Mucosa of rectum (tissue), 2 donors: ENCODE data around the gene GPR107.
A peak's percentile ranks its signal among the peaks of the same experiment; 100 is the strongest.

Experiments used
- H3K27ac ChIP-seq, 2 donors: one replicate each; pipeline ENCODE4 v1.7.0; 2013; ENCODE audit warnings: inconsistent platforms in 2 of 2, low read depth in 2 of 2, low read length in 2 of 2
- H3K27me3 ChIP-seq, 2 donors: one replicate each; pipeline ENCODE4 v1.7.0; 2013; ENCODE audit warnings: low read length in 2 of 2; ENCODE audit not compliant: control insufficient read depth in 2 of 2, insufficient read depth in 2 of 2
- H3K36me3 ChIP-seq, 2 donors: one replicate each; pipeline ENCODE4 v1.7.0; 2013; ENCODE audit warnings: low read length in 2 of 2; ENCODE audit not compliant: control insufficient read depth in 2 of 2, insufficient read depth in 2 of 2
- H3K4me1 ChIP-seq, 2 donors: one replicate each; pipeline ENCODE4 v1.7.0; 2013; ENCODE audit warnings: low read length in 2 of 2, mild to moderate bottlenecking in 1 of 2; ENCODE audit not compliant: control insufficient read depth in 2 of 2, insufficient read depth in 2 of 2
- H3K4me3 ChIP-seq, 2 donors: one replicate each; pipeline ENCODE4 v1.7.0; 2013; ENCODE audit warnings: low read length in 2 of 2
- H3K9ac ChIP-seq, 2 donors: one replicate each; pipeline ENCODE4 v1.7.0; 2013; ENCODE audit warnings: low read length in 2 of 2, low read depth in 1 of 2, mild to moderate bottlenecking in 1 of 2
- H3K9me3 ChIP-seq, 2 donors: one replicate each; pipeline ENCODE4 v1.7.0; 2013; ENCODE audit warnings: low read length in 2 of 2; ENCODE audit not compliant: control insufficient read depth in 2 of 2
- donor health status: healthy.
- donor health status: Normal muscosa, but diverticular disease.

Gene GPR107

DNA sequence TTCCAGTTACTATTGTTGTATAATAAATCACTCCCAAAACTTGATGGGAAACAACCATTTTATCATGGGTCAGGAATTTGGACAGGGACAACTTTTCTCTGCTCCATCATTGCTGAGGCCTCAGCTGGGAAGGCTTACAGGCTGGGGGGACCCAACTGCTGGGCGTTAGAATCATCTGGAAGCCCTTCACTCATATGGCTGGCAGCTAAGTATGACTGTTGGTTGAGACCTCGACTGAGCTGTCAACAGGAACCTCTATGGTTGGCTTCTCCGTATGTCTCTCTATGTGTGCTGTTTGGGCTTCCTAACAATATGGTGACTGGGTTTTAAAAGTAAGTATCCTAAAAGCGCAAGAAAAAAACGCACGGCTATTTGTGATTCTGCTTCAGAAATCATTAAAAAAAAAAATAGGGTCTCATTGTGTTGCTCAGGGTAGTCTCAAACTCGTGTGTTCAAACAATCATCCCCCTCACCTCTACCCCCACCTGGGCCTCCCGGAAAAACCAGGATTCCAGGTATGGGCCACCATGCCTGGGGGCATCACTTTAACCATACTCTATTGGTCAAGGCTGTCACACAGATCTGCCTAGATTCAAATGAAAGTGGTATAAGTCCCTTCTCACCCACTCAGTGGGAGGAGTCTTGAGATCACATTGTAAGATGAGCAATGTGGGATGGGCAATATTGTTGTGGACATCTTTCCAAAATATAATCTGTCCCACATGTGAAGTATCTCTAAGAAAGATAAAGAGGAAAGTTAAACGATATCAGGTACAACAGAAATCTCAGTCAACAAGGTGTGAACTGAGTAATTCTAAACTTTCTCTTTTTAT lies 26.0 kb upstream of the GPR107 start:
- no peaks in the 10 kb centered on the region for H3K36me3 ChIP-seq
- H3K9ac ChIP-seq, result no peak overlapping the region
- no peak overlapping the region for H3K4me3 ChIP-seq
- peaks cover 19 to 26% of the 10 kb centered on the region in 2 donors for H3K4me1 ChIP-seq
- peak overlapping the region in 1 of 2 donors; percentile 17 for H3K27ac ChIP-seq
- no peaks in the 10 kb centered on the region for H3K27me3 ChIP-seq
- no peaks in the 10 kb centered on the region for H3K9me3 ChIP-seq

DNA sequence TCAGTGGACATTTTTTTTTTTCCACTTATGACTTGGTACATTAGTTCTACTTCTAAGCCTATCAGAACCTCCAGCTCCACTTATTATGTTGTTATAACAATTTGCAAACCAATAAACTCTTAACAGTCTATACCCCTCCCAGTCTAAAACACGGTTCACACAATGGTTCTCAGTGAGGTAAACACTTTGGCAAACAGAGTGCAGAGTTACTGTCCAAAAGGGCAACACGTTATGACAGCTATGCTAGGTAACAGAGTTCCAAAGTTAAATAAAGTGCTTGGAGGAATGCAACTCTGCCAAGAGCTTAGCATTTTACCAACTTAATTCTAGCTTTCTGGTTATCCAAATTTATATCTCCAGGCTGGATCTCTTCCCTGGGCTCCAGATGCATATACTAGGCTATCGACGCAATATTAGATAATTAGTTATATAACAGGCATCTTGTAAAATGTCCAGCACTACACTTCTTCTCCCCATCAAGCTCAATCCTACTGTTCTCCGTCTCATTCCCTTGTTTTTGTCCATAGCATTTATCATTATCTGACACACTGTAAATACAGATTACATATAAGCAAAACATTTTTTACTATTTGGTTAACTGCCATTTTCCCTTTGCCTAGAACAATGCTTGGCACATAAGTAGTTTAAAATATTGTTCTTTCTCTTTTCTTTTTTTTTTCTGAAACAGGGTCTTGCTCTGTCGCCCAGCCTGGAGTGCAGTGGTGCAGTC lies 25.0 kb upstream of the GPR107 start:
- no peak overlapping the region for H3K9ac ChIP-seq
- no peaks in the 10 kb centered on the region for H3K9me3 ChIP-seq
- H3K27ac ChIP-seq, result no peak overlapping the region
- H3K4me1 ChIP-seq, result peaks cover 19 to 22% of the 10 kb centered on the region in 2 donors
- no peaks in the 10 kb centered on the region for H3K27me3 ChIP-seq
- no peaks in the 10 kb centered on the region for H3K36me3 ChIP-seq
- H3K4me3 ChIP-seq, result peak overlapping the region in 1 of 2 donors; percentile 23

DNA sequence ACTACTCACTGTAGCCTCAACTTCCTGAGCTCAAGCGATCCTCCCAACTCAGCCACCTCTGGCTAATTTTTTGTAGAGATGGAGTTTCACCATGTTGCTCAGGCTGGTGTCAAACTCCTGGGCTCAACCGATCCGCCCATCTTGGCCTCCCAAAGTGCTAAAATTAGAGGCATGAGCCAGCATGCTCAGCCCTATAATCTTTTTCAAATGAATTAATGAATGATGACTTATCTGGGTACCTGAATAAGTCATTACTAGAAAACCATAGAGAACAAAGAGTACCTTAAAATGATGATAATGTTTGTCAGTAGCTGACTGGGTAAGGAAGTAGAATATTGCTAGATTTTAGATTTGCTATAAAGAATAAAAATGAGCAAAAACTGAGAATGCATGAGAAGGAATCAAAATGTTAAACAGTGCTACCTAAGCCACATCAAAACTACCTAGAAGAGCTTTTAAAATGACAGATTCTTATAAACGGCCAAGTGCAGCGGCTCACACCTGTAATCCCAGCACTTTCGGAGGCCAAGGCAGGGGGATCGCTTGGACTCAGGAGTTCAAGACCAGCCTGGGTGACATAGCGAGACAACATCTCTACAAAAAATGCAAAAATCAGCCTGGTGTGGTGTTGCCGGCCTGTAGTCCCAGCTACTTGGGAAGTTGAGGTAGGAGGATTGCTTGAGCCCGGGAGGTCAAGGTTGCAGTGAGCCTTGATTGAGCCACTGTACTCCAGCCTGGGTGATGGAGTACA lies 24.3 kb upstream of the GPR107 start:
- Histone ChIP-seq H3K27ac (no peak overlapping the region), H3K4me3 (no peak overlapping the region)

DNA sequence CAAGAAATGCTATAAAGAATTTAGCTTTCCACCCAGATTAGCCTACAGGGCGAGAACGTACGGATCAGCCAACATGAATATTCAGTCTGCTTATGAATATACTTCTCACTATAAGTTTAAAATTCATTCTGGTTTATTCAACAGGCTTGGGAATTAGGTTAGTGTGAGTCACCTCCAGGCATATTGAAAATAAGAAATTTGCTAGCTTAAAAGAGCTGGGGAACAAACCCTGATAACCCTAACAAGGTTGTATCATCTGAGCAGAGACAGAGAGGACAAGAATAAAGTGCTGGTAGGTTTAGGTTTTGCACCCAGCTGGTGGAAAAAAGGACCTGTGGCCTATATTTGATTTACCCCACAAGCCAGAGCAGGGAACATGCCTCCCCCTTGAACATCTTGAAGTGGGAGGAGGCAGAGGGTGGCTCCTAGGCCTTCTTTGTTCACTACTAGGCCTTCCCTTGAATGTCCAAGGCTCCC lies 23.0 kb upstream of the GPR107 start:
- Histone ChIP-seq H3K27ac (peak overlapping the region in 1 of 2 donors; percentile 4), H3K4me1 (peaks cover 19 to 22% of the 10 kb centered on the region in 2 donors), H3K9me3 (no peaks in the 10 kb centered on the region), H3K27me3 (no peaks in the 10 kb centered on the region), H3K4me3 (no peak overlapping the region), H3K9ac (no peak overlapping the region), H3K36me3 (no peaks in the 10 kb centered on the region)

More for the DNA sequence above, 24.3 kb upstream of the GPR107 start:
- Histone ChIP-seq H3K4me1 (peaks cover 19 to 22% of the 10 kb centered on the region in 2 donors), H3K9me3 (no peaks in the 10 kb centered on the region), H3K36me3 (no peaks in the 10 kb centered on the region), H3K27me3 (no peaks in the 10 kb centered on the region), H3K9ac (no peak overlapping the region)

DNA sequence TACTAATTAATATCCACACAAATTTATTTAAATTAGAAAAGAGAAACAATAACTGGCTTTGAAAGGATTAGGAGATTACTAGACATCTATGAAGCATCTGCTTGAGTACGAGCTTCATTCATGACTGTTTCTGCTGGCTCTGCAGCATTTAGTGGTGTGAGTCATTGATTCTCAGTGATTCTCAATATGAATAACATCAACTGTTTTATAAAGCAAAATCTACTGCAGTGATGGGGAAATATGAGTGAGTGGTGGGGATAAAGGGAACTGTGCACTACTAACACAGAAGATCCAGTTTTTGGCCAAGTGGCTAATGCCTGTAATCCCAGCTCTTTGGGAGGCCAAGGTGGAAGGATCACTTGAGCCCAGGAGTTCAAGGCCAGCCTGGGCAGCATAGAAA lies 19.1 kb upstream of the GPR107 start:
- H3K27ac ChIP-seq, result no peak overlapping the region

DNA sequence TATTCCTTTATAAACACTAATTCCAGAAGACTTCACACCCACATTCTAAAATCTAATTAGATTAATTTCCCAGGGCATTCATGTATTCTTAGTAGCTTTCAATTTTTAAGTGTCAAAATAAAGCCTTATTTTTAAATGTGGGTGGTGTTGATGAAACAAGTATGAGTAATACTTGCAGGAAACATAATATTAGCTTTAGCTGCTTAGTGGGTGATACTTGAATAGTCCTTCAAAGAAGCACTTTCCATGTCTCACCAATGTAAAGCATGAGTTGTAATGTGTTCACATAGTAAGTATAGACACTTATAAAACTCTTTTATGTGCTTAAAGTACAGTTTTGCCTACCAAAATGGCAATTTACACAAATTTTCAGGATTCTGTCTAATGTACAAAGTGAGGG lies 17.6 kb upstream of the GPR107 start:
- Histone ChIP-seq H3K9ac (no peak overlapping the region), H3K36me3 (no peaks in the 10 kb centered on the region), H3K27ac (no peak overlapping the region), H3K9me3 (no peaks in the 10 kb centered on the region), H3K4me1 (peaks cover 0 to 5% of the 10 kb centered on the region in 2 donors), H3K27me3 (no peaks in the 10 kb centered on the region), H3K4me3 (no peak overlapping the region)

More for the DNA sequence above, 19.1 kb upstream of the GPR107 start:
- H3K4me1 ChIP-seq, result peaks cover 2 to 10% of the 10 kb centered on the region in 2 donors
- H3K4me3 ChIP-seq, result no peak overlapping the region
- no peak overlapping the region for H3K9ac ChIP-seq
- no peaks in the 10 kb centered on the region for H3K36me3 ChIP-seq
- no peaks in the 10 kb centered on the region for H3K9me3 ChIP-seq
- no peaks in the 10 kb centered on the region for H3K27me3 ChIP-seq

DNA sequence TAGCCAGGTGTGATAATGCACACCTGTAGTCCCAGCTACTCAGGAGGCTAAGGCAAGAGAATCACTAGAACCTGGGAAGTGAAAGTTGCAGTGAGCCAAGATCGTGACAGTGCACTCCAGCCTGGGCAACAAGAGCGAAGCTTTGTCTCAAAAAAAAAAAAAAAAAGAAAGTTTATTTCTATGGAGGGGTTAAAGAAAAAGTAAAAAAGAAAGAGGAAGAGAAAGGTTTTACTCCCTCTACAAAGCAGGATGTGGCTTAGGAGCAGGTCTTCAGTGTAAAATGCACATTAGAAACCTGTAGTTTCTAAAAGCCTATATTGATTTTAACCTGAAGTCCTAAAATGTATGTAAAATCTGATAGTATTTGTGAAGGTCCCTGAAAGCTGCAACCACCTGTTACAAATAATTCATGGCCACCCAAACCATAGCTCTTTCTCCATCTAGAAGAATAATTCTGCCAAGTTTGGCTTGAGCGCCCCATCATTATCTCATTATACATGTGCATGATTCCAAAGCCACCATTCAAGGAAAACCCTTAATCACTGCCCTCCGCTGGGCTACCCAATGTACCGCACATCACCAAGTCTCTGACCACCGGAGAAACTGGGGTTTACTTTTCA lies 14.1 kb upstream of the GPR107 start:
- peak overlapping the region; percentile 41 to 52 for H3K27ac ChIP-seq
- H3K4me3 ChIP-seq, result peak overlapping the region; percentile 14 to 27
- no peaks in the 10 kb centered on the region for H3K36me3 ChIP-seq
- peaks cover 8 to 20% of the 10 kb centered on the region in 2 donors for H3K4me1 ChIP-seq
- no peaks in the 10 kb centered on the region for H3K9me3 ChIP-seq
- no peaks in the 10 kb centered on the region for H3K27me3 ChIP-seq
- peak overlapping the region in 1 of 2 donors; percentile 5 for H3K9ac ChIP-seq

DNA sequence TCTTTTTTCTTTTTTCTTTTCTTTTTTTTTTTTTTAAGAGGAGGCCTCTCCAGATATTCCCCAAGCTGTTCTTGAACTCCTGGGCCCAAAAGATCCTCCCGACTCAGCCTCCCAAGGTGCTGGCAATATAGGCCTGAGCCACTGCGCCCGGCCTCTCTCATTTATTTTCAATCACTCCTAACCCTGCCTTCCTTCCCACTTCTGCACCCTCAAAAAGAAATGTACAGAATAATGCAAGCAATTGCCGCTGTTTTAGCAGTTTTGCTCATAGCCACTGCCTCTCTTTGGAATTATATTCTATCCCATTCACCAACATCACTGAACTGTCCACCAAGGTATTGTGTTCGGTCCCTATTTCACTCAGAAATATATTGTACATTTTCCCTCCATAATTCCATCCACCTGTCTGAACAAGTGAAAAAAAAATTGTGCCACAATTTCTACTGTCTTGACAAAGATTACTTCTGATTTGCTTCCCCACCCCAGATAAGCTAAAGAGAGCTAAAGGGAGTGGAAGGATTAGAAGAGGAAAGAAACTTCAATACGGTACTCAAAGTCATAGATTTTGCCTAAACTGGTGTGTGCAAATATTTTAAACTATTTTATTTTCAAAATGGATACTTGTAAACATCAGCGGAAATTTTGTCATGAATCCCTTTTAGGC lies 12.6 kb upstream of the GPR107 start:
- H3K36me3 ChIP-seq, result no peaks in the 10 kb centered on the region
- H3K27ac ChIP-seq, result peak overlapping the region; percentile 84 to 92
- peak overlapping the region; percentile 89 to 94 for H3K9ac ChIP-seq
- H3K9me3 ChIP-seq, result no peaks in the 10 kb centered on the region
- no peaks in the 10 kb centered on the region for H3K27me3 ChIP-seq
- H3K4me1 ChIP-seq, result peaks cover 11 to 25% of the 10 kb centered on the region in 2 donors
- peak overlapping the region; percentile 82 to 91 for H3K4me3 ChIP-seq

DNA sequence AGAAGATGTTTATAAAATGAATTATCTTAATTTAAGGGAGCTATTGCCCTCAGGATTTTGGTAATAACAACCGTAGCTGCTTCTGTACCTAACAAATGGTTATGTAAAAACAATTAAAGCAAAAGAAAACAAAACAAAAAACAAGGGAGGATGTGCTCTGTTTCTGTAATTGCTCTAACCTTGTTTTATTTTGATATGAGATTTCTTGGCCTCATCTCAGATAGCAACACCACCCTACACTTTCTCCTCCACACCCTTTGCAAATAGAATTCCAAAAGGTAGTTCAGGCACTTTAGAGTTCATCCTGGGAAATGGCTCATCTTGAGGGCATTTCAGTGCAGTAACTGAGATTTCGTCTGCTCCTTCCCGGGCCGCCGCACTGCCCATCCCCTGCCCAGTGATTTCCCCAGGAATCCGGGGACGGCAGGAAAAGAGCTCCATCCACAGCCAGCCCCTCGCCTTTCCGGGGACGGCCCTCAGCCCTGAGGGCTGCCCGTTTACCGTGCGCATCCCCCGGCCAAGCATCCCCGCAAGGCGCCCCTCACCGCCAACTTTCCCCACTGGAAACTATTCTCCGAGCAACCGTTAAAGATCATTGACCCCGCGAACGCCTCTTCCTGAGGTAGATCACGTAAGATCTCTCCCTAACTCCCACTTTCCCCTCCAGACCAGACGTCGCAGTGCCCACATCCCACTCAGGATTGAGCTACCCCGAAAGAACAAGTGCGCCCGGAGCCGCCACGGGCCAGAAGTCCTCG lies 11.9 kb upstream of the GPR107 start:
- H3K27me3 ChIP-seq, result no peaks in the 10 kb centered on the region
- H3K9me3 ChIP-seq, result no peaks in the 10 kb centered on the region
- H3K27ac ChIP-seq, result peak overlapping the region; percentile 84 to 92
- H3K4me1 ChIP-seq, result peaks cover 11 to 22% of the 10 kb centered on the region in 2 donors
- no peaks in the 10 kb centered on the region for H3K36me3 ChIP-seq
- H3K4me3 ChIP-seq, result peak overlapping the region; percentile 82 to 91
- H3K9ac ChIP-seq, result peak overlapping the region; percentile 89 to 94
